Measurements from ENCODE around the gene AXDND1. TPM values are rescaled to one million over a fixed set of nuclear protein-coding genes. Genes with fewer than 3 reads are reported as not detected.
"Not testable (repeated sequence)": the region's sequence is repeated elsewhere in the genome, so short reads cannot be mapped to it uniquely, and the experiment has no call there.

AXDND1 gene
- total RNA-seq, 1 experiment from 2014 or later, result 1.8 TPM

DNA sequence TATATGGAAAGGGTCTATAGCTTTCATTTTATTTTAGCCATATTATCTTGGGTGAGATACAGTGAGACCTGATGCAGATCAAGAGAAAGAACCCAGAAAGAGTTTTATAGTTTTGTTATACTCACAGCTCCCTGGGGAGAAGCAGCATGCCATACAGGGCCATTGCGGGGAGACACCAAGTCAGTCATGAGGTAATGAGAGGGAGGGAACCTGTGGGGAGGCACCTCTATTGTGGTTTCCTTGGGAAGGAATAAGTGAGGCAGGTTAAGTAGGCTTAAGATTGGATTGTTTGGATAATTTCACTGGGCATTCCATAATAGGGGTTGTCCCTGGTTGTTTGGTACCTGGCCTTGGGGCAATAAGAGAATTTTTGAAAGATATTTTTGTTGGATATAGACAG is 19.7 kb downstream of the AXDND1 start:
- no peaks in the 10 kb centered on the region for H3K36me3 ChIP-seq (ENCODE audit: low read depth)
- TF ChIP-seq EZH2 (IDR thresholded peaks at IDR 0.05; ENCODE audit: low read depth), result no peak
- H3F3A ChIP-seq (ENCODE audit: insufficient read depth, low read depth), result no peaks in the 10 kb centered on the region
- ChIA-PET CTCF (no interaction called here), POLR2A (ENCODE audit: unreplicated experiment) (no interaction called here)
- no peak overlapping the region for H3K4me2 ChIP-seq
- H2AFZ ChIP-seq, result no peak overlapping the region
- H3K79me2 ChIP-seq (ENCODE audit: low read depth), result no peaks in the 10 kb centered on the region
- H3K27ac ChIP-seq, result no peak overlapping the region
- no peak for DNase-seq
- BruUV-seq (replicated peaks), result no TSS peak
- no peaks in the 10 kb centered on the region for H3K27me3 ChIP-seq (ENCODE audit: insufficient read depth, low read depth)
- no peak overlapping the region for H3K4me3 ChIP-seq
- H3K9me2 ChIP-seq (ENCODE audit: insufficient read depth), result no peaks in the 10 kb centered on the region
- H3K4me1 ChIP-seq (replicated peaks; ENCODE audit: insufficient read depth), result no peaks in the 10 kb centered on the region
- H4K20me1 ChIP-seq (ENCODE audit: insufficient read depth), result no peaks in the 10 kb centered on the region
- no peaks in the 10 kb centered on the region for H3K9me3 ChIP-seq (ENCODE audit: insufficient read depth, low read depth)
- intact Hi-C loops (cut with micrococcal nuclease; ENCODE audit: unreplicated experiment), result no loop called here

- POLR2A ChIA-PET (ENCODE audit: unreplicated experiment), result no interaction called here
- Histone ChIP-seq H3K4me3 (no peak overlapping the region), H3K27me3 (ENCODE audit: insufficient read depth, low read depth) (no peaks in the 10 kb centered on the region)
These were observed 27.9 kb downstream of the AXDND1 start for GRCh38 chr1:179393721-179394120.

GRCh38 chr1:179399399-179399798 is 33.6 kb downstream of the AXDND1 start:
- H2AFZ ChIP-seq; H3K4me2 ChIP-seq; H3K9me2 ChIP-seq (ENCODE audit: insufficient read depth); H3K36me3 ChIP-seq (ENCODE audit: low read depth); CTCF ChIA-PET; POLR2A ChIA-PET (ENCODE audit: unreplicated experiment); H4K20me1 ChIP-seq (ENCODE audit: insufficient read depth); H3K9me3 ChIP-seq (ENCODE audit: insufficient read depth, low read depth); BruUV-seq (replicated peaks); H3K4me1 ChIP-seq (replicated peaks; ENCODE audit: insufficient read depth); H3K27ac ChIP-seq; H3K4me3 ChIP-seq; DNase-seq; H3K27me3 ChIP-seq (ENCODE audit: insufficient read depth, low read depth); H3K79me2 ChIP-seq (ENCODE audit: low read depth); H3F3A ChIP-seq (ENCODE audit: insufficient read depth, low read depth); intact Hi-C loops (cut with micrococcal nuclease; ENCODE audit: unreplicated experiment): not testable (repeated sequence)

More at GRCh38 chr1:179393721-179394120, 27.9 kb downstream of the AXDND1 start:
- Histone ChIP-seq H3K9me3 (ENCODE audit: insufficient read depth, low read depth) (peaks cover 7% of the 10 kb centered on the region), H4K20me1 (ENCODE audit: insufficient read depth) (no peaks in the 10 kb centered on the region), H3K27ac (no peak overlapping the region), H3K4me2 (no peak overlapping the region), H3K36me3 (ENCODE audit: low read depth) (no peaks in the 10 kb centered on the region), H3K4me1 (replicated peaks; ENCODE audit: insufficient read depth) (no peaks in the 10 kb centered on the region), H3K9me2 (ENCODE audit: insufficient read depth) (no peaks in the 10 kb centered on the region), H3F3A (ENCODE audit: insufficient read depth, low read depth) (no peaks in the 10 kb centered on the region), H2AFZ (no peak overlapping the region), H3K79me2 (ENCODE audit: low read depth) (no peaks in the 10 kb centered on the region)
- no peak for DNase-seq
- no peak for TF ChIP-seq EZH2 (IDR thresholded peaks at IDR 0.05; ENCODE audit: low read depth)
- TF ChIP-seq, protein P1, sequence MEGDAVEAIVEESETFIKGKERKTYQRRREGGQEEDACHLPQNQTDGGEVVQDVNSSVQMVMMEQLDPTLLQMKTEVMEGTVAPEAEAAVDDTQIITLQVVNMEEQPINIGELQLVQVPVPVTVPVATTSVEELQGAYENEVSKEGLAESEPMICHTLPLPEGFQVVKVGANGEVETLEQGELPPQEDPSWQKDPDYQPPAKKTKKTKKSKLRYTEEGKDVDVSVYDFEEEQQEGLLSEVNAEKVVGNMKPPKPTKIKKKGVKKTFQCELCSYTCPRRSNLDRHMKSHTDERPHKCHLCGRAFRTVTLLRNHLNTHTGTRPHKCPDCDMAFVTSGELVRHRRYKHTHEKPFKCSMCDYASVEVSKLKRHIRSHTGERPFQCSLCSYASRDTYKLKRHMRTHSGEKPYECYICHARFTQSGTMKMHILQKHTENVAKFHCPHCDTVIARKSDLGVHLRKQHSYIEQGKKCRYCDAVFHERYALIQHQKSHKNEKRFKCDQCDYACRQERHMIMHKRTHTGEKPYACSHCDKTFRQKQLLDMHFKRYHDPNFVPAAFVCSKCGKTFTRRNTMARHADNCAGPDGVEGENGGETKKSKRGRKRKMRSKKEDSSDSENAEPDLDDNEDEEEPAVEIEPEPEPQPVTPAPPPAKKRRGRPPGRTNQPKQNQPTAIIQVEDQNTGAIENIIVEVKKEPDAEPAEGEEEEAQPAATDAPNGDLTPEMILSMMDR (conservative IDR thresholded peaks at IDR 0.05), result no peak
- intact Hi-C loops (cut with micrococcal nuclease; ENCODE audit: unreplicated experiment), result no loop called here
- CTCF ChIA-PET, result no interaction called here
- no TSS peak for BruUV-seq (replicated peaks)

DNA sequence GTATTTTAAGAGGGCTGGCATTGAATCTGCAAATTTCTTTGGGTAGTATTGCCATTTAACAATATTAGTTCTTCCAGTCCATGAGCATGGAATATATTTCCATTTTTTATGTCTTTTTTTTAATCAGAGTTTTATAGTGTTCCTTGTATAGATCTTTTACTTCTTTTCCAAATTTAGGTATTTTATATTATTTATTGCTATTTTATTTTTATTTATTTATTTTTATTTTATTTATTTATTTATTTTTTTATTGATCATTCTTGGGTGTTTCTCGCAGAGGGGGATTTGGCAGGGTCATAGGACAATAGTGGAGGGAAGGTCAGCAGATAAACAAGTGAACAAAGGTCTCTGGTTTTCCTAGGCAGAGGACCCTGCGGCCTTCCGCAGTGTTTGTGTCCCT is 52.0 kb downstream of the AXDND1 start:
- DNase-seq; POLR2A ChIA-PET (ENCODE audit: unreplicated experiment); H3K36me3 ChIP-seq (ENCODE audit: low read depth); BruUV-seq (replicated peaks); CTCF ChIA-PET; H3F3A ChIP-seq (ENCODE audit: insufficient read depth, low read depth); H3K27ac ChIP-seq; H3K9me2 ChIP-seq (ENCODE audit: insufficient read depth); H4K20me1 ChIP-seq (ENCODE audit: insufficient read depth); intact Hi-C loops (cut with micrococcal nuclease; ENCODE audit: unreplicated experiment); H3K79me2 ChIP-seq (ENCODE audit: low read depth); H3K9me3 ChIP-seq (ENCODE audit: insufficient read depth, low read depth); H3K27me3 ChIP-seq (ENCODE audit: insufficient read depth, low read depth); H2AFZ ChIP-seq; H3K4me3 ChIP-seq; H3K4me2 ChIP-seq; H3K4me1 ChIP-seq (replicated peaks; ENCODE audit: insufficient read depth): not testable (repeated sequence)

GRCh38 chr1:179418706-179419105 is 52.9 kb downstream of the AXDND1 start:
- CTCF ChIA-PET; H3K9me3 ChIP-seq (ENCODE audit: insufficient read depth, low read depth); DNase-seq; H3K4me1 ChIP-seq (replicated peaks; ENCODE audit: insufficient read depth); H3K4me3 ChIP-seq; POLR2A ChIA-PET (ENCODE audit: unreplicated experiment); H3K36me3 ChIP-seq (ENCODE audit: low read depth); H3F3A ChIP-seq (ENCODE audit: insufficient read depth, low read depth); H3K9me2 ChIP-seq (ENCODE audit: insufficient read depth); H3K27ac ChIP-seq; H2AFZ ChIP-seq; H3K4me2 ChIP-seq; H3K79me2 ChIP-seq (ENCODE audit: low read depth); intact Hi-C loops (cut with micrococcal nuclease; ENCODE audit: unreplicated experiment); H4K20me1 ChIP-seq (ENCODE audit: insufficient read depth); BruUV-seq (replicated peaks); H3K27me3 ChIP-seq (ENCODE audit: insufficient read depth, low read depth): not testable (repeated sequence)

All from PC-9 (cell line).